ENCODE results near the gene SUPT5H. TPM values are rescaled to one million over a fixed set of nuclear protein-coding genes. Genes with fewer than 3 reads are reported as not detected.

SUPT5H gene
- total RNA-seq, 1 experiment from 2014 or later: 100 TPM

DNA sequence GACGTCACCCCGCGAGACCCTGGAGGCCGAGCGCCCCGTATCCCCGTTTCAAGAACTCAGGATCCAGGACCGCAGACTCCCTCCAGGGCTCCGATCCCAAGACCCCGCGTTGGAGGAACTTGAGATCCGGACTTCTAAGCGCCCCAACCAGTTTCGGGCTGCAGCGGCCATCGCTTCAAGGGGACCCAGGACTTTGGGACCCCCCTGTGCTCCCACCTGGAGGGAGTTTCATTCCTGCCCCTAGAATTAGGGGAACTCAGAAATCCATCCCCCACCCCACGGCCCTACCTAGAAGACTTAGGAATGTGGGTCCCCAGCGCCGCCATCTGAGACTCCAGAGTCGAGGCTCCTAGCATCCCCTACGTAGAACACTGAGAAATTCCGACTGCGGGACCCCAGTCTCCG, 32.5 kb upstream of the SUPT5H start:
- H3K9me3 ChIP-seq (replicated peaks): no peaks in the 10 kb centered on the region
- peaks cover 48% of the 10 kb centered on the region for H3K4me1 ChIP-seq (replicated peaks)
- H3K27me3 ChIP-seq (replicated peaks): no peaks in the 10 kb centered on the region
- peak overlapping the region; percentile 68 for H3K4me3 ChIP-seq
- peaks cover 55% of the 10 kb centered on the region for H3K36me3 ChIP-seq
- peak in 1 of 2 experiments; percentile 70 for DNase-seq (ENCODE audit: low read depth in 1 of 2, low spot score in 2 of 2)
- peak overlapping the region; percentile 80 for H3K27ac ChIP-seq

DNA sequence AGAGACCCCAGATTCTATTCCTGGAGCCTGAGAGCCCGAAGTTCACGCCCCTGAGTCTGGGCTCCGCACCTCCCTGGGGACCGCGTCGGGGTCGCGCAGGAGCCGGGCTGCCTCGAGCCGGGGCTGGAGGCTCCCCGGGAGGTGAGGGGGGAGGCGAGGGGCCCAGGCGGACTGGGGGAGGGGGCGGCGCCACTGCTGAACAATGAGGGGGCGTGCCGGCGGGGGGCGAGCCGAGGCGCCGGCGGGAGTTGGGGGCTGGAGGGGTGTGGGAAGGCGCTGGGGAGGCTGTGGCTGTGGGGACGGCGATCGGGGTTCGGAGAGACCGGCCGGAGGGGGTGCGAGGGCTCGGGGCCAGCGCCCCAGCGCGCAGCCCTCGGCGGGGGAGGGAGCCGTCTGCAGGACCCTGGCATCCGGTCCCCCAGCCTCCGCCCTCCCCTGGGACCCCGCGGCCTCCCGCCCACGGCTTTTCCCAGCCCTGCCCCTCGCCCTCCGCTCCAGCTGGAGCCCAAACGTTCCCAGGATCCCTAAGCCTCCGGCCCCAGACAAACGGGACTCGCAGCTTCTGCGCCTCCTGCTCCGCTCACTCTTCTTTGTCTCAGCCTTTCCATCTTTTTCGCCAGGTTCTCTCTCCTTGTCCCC, 32.0 kb upstream of the SUPT5H start:
- peak overlapping the region; percentile 68 for H3K4me3 ChIP-seq
- H3K36me3 ChIP-seq: peaks cover 55% of the 10 kb centered on the region
- H3K9me3 ChIP-seq (replicated peaks): no peaks in the 10 kb centered on the region
- DNase-seq (ENCODE audit: low read depth in 1 of 2, low spot score in 2 of 2): peak; percentile 40 to 79
- H3K27me3 ChIP-seq (replicated peaks): no peaks in the 10 kb centered on the region
- peaks cover 42% of the 10 kb centered on the region for H3K4me1 ChIP-seq (replicated peaks)
- H3K27ac ChIP-seq: peak overlapping the region; percentile 80

DNA sequence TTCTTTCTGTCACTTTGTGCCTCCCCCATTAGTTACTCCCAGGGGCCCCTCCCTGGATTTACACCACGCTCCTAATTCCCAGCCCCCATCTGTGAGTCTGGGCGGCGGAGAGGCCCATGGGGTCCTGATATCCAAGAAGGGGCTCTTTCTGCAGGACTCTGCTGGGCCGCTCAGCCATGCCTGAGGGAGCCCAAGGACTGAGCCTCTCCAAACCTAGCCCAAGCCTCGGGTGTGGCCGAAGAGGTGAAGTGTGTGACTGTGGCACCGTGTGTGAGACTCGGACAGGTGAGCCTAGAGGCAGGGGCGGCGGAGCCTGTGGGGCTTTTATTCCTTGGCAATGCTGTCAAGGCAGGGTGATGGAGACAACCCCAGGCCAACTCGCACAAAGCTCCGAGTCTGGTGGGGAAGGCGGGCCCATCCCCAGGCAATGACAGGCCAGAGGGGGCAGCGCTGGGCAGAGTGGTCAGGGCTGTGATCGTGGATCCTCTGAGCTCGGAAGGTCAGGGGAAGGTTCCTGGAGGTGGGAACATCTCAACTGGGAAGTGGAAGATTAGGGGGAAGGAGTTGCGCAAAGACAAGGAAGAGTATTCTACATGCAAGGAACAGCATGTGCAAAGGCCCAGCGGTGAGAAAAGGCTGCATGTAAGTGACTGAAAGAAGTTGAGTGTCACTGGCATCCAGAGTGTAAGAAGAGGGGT, 31.3 kb upstream of the SUPT5H start:
- Histone ChIP-seq H3K36me3 (peaks cover 57% of the 10 kb centered on the region), H3K9me3 (replicated peaks) (no peaks in the 10 kb centered on the region), H3K4me3 (peak overlapping the region; percentile 68), H3K4me1 (replicated peaks) (peaks cover 37% of the 10 kb centered on the region), H3K27ac (peak overlapping the region; percentile 80), H3K27me3 (replicated peaks) (no peaks in the 10 kb centered on the region)
- peak; percentile 45 to 64 for DNase-seq (ENCODE audit: low read depth in 1 of 2, low spot score in 2 of 2)

DNA sequence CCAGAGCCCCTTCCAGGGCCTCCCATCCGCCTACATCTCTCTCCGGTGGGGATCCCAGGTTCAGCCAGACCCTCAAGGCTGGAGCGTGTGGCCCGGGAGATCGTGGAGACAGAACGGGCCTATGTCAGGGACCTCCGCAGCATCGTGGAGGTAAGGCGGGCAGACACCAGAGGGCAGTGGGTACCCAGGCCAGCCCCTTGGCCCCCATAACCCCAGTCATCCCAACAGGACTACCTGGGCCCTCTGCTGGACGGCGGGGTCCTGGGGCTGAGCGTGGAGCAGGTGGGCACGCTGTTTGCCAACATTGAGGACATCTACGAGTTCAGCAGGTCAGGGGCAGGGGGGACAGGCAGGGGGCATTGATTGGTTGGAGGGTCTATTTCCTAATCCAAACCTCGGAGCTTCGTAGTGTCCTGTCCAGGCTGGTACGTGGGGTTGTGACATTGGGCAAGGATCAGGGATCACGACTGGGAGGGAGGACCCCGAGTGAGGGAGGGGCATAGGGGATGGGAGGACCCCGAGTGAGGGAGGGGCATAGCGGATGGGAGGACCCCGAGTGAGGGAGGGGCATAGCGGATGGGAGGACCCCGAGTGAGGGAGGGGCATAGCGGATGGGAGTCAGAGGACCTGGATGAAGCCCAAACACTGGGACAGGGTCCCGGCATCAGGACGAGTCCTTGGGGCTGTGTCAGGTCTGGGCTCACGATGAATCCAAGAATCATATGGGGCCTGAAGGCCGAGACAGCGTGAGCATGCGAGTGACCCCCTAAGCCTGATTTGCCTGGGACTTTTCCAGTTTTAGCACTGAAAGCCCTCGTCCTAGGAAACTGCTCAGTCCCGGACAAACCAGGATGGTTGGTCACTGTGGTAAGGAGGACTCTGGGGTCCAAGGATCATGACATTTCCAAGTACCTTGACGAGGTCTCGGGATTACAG, 30.0 kb upstream of the SUPT5H start:
- Histone ChIP-seq H3K4me1 (replicated peaks) (peaks cover 30% of the 10 kb centered on the region), H3K4me3 (no peak overlapping the region), H3K36me3 (peaks cover 63% of the 10 kb centered on the region), H3K27me3 (replicated peaks) (no peaks in the 10 kb centered on the region), H3K9me3 (replicated peaks) (no peaks in the 10 kb centered on the region), H3K27ac (no peak overlapping the region)
- no peak for DNase-seq (ENCODE audit: low read depth in 1 of 2, low spot score in 2 of 2)

DNA sequence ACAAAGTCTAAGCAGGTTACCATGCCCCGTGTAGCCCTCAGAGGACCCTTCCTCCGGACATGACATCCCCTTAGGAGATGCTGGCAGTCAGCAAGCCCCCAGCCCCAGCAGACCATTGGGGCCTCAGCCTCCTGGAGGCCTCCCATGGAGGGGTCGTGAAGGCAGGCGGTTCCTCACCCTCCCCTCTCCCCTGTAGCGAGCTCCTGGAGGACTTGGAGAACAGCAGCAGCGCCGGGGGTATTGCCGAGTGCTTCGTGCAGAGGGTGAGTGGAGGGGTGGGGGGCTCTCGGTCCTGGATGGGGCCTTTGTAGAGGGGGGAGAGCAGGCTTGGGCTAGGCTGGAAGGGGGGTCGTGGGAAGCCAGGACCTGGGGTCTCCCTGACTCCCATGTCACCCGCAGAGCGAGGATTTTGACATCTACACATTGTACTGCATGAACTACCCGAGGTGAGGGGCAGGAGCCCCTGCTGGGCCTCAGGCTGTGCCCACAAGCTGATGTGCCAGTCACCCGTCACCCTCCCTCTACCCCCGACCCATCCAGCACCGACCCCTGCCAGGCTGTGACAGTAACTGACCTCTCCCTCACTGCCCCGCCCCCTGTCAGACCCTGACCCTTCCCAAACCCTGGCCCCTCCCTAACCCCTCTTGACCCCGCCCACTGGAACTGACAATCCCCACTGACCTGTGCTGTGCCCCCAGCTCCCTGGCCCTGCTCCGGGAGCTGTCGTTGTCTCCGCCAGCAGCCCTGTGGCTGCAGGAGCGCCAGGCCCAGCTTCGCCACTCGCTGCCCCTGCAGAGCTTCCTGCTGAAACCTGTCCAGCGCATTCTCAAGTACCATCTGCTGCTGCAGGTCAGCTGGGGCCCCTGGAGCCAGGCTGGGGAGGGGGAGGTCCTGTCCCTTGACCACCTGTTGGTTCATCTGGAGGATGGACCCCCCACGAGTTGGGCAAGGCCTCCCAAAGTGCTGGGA, 28.9 kb upstream of the SUPT5H start:
- no peak overlapping the region for H3K4me3 ChIP-seq
- DNase-seq (ENCODE audit: low read depth in 1 of 2, low spot score in 2 of 2): peak in 1 of 2 experiments; percentile 48

DNA sequence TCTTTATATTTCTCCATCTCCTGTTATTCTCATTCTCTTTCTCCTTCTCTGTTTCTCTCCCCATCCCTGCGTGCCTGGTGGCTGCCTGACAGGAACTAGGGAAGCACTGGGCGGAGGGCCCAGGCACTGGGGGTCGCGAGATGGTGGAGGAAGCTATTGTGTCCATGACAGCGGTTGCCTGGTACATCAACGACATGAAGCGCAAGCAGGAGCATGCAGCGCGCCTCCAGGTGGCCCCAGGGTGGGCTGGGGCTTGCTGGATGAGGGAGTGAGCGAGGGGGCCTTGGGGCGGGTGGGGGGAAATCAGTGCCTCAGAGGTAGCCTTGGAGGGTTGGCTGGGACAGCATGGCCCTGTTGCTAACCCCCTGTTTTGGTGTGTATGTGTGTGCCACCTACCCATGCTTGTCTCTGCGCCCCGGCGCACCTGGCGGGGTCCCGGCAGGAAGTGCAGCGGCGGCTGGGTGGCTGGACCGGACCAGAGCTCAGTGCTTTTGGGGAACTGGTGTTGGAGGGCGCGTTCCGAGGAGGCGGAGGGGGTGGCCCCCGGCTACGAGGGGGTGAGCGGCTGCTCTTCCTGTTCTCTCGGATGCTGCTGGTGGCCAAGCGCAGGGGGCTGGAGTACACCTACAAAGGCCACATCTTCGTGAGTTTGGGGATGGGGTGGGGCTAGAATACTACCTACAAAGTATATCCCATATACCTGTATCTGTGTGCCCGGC, 27.8 kb upstream of the SUPT5H start:
- H3K27me3 ChIP-seq (replicated peaks): no peaks in the 10 kb centered on the region
- no peaks in the 10 kb centered on the region for H3K9me3 ChIP-seq (replicated peaks)
- peaks cover 82% of the 10 kb centered on the region for H3K36me3 ChIP-seq
- H3K4me3 ChIP-seq: no peak overlapping the region
- DNase-seq (ENCODE audit: low read depth in 1 of 2, low spot score in 2 of 2): no peak
- peaks cover 16% of the 10 kb centered on the region for H3K4me1 ChIP-seq (replicated peaks)
- H3K27ac ChIP-seq: no peak overlapping the region

More for the DNA sequence above, 28.9 kb upstream of the SUPT5H start:
- H3K27ac ChIP-seq: no peak overlapping the region
- H3K4me1 ChIP-seq (replicated peaks): peaks cover 19% of the 10 kb centered on the region
- no peaks in the 10 kb centered on the region for H3K27me3 ChIP-seq (replicated peaks)
- no peaks in the 10 kb centered on the region for H3K9me3 ChIP-seq (replicated peaks)
- H3K36me3 ChIP-seq: peaks cover 71% of the 10 kb centered on the region

DNA sequence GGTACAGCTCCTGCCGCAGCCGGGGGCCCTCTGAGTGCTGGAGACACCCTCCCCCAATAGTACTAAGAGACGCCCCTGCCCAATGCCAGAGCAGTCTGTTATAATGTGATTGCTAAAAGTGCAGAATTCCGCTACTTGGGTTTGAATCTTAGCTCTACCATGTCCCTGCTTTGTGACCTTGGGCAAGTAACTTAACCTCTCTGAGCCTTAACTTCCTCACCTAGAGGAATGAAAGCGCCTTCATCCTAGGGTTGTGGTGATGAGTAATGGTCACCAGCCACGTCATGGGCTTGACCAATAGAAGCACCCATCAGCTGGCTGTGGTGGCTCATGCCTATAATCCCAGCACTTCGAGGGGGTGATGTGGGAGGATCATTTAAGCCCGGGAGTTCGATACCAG, 26.4 kb upstream of the SUPT5H start:
- Histone ChIP-seq H3K4me1 (replicated peaks) (peaks cover 12% of the 10 kb centered on the region), H3K36me3 (peaks cover 89% of the 10 kb centered on the region)
- DNase-seq (ENCODE audit: low read depth in 1 of 2, low spot score in 2 of 2): no peak

DNA sequence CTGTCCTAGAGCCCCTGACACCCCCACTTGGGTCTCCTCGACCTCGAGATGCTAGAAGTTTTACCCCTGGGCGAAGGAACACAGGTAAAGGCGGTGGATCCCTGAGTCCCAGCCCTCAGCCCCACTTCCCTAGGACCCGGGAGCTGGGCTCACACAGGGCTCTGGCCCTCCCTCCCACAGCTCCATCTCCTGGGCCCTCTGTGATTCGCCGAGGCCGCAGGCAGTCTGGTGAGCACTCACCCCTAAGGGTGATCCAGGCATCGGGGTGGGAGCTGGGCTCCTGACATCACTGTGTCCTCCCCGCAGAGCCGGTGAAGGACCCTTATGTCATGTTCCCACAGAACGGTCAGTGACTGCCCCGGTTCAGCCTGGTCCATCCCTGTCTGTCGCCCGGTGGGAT, 24.6 kb upstream of the SUPT5H start:
- no peak for DNase-seq (ENCODE audit: low read depth in 1 of 2, low spot score in 2 of 2)
- Histone ChIP-seq H3K27ac (no peak overlapping the region), H3K4me3 (no peak overlapping the region), H3K4me1 (replicated peaks) (no peaks in the 10 kb centered on the region), H3K36me3 (peaks cover 89% of the 10 kb centered on the region), H3K27me3 (replicated peaks) (no peaks in the 10 kb centered on the region), H3K9me3 (replicated peaks) (no peaks in the 10 kb centered on the region)

More for the DNA sequence above, 26.4 kb upstream of the SUPT5H start:
- H3K27me3 ChIP-seq (replicated peaks): no peaks in the 10 kb centered on the region
- H3K9me3 ChIP-seq (replicated peaks): no peaks in the 10 kb centered on the region
- no peak overlapping the region for H3K27ac ChIP-seq
- no peak overlapping the region for H3K4me3 ChIP-seq

DNA sequence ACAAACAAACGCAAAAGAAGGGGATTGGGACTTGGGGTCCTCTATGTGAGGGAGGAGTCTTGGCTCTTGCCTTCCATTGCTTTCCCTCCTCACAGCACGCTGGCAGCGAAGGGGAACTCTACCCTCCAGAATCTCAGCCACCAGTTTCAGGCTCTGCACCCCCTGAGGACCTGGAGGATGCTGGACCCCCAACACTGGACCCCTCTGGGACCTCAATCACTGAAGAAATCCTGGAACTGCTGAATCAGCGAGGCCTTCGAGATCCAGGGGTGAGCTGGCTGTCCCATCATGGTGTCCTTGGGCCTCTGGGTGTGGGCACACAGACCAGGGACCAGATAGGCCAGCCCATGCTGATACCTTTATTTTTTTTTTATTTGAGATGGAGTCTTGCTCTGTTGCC, 23.4 kb upstream of the SUPT5H start:
- no peak overlapping the region for H3K27ac ChIP-seq
- H3K36me3 ChIP-seq: peaks cover 77% of the 10 kb centered on the region
- no peaks in the 10 kb centered on the region for H3K27me3 ChIP-seq (replicated peaks)
- no peak for DNase-seq (ENCODE audit: low read depth in 1 of 2, low spot score in 2 of 2)
- H3K9me3 ChIP-seq (replicated peaks): no peaks in the 10 kb centered on the region
- H3K4me1 ChIP-seq (replicated peaks): no peaks in the 10 kb centered on the region
- H3K4me3 ChIP-seq: no peak overlapping the region

DNA sequence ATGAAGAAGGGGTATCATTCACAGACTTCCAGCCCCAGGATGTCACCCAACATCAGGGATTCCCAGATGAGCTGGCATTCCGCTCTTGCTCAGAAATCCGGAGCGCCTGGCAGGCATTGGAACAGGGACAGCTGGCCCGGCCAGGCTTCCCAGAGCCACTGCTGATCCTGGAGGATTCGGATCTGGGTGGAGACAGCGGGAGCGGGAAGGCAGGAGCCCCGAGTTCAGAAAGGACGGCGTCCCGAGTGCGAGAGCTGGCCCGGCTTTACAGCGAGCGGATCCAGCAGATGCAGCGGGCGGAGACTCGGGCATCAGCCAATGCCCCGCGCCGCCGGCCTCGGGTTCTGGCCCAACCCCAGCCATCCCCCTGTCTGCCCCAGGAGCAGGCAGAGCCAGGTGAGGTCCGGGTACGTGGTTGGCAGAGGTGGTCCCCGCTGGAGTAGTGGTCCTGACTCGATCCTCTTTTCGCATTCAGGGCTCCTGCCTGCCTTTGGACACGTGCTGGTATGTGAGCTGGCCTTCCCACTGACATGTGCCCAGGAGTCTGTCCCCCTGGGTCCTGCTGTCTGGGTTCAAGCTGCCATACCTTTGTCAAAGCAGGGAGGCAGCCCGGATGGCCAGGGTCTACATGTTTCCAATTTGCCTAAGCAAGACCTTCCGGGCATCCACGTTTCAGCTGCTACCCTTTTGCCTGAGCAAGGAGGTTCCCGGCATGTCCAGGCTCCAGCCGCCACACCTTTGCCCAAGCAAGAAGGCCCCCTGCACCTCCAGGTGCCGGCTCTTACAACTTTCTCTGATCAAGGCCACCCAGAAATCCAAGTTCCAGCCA, 21.9 kb upstream of the SUPT5H start:
- Histone ChIP-seq H3K27ac (no peak overlapping the region), H3K9me3 (replicated peaks) (no peaks in the 10 kb centered on the region), H3K27me3 (replicated peaks) (no peaks in the 10 kb centered on the region), H3K36me3 (peaks cover 65% of the 10 kb centered on the region), H3K4me3 (no peak overlapping the region), H3K4me1 (replicated peaks) (peaks cover 8% of the 10 kb centered on the region)
- no peak for DNase-seq (ENCODE audit: low read depth in 1 of 2, low spot score in 2 of 2)

DNA sequence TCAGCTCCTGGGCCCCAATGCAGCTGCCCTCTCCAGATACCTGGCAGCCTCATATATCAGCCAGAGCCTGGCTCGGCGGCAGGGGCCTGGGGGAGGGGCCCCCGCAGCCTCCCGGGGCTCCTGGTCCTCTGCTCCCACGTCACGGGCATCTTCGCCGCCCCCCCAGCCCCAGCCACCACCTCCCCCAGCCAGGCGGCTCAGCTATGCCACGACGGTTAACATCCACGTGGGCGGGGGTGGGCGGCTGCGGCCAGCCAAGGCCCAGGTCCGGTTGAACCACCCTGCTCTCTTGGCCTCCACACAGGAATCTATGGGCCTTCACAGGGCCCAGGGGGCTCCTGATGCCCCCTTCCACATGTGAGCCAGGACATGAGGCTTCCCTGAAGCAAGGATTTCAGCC, 20.4 kb upstream of the SUPT5H start:
- Histone ChIP-seq H3K27ac (no peak overlapping the region), H3K27me3 (replicated peaks) (no peaks in the 10 kb centered on the region), H3K9me3 (replicated peaks) (no peaks in the 10 kb centered on the region), H3K36me3 (peaks cover 55% of the 10 kb centered on the region), H3K4me3 (no peak overlapping the region), H3K4me1 (replicated peaks) (peaks cover 15% of the 10 kb centered on the region)
- DNase-seq (ENCODE audit: low read depth in 1 of 2, low spot score in 2 of 2): no peak

DNA sequence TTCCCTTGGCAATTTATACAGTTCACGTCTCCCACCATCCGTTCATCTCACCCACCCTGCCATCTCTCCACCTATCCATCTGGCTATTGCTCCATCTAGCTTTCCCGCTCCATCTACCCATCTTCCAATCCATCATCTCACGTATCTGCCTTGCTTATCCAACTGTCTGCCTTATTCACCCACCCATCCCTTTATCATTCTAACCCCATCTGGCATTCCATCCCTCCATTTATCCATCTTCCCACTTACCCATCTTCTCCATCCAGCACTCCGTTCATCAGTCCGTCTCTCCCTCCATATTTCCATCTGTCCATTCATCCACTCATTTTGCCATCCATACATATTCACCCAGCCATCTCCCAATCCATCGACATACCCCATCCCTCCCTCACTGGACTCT, 19.6 kb upstream of the SUPT5H start:
- H3K27ac ChIP-seq: no peak overlapping the region

More for the DNA sequence above, 19.6 kb upstream of the SUPT5H start:
- Histone ChIP-seq H3K36me3 (peaks cover 49% of the 10 kb centered on the region), H3K9me3 (replicated peaks) (no peaks in the 10 kb centered on the region), H3K27me3 (replicated peaks) (no peaks in the 10 kb centered on the region), H3K4me1 (replicated peaks) (peaks cover 21% of the 10 kb centered on the region), H3K4me3 (no peak overlapping the region)
- no peak for DNase-seq (ENCODE audit: low read depth in 1 of 2, low spot score in 2 of 2)

All from SJSA1 (cell line).